ENCODE results near the gene CPPED1.

Gene CPPED1

GRCh38 chr16:12685806-12686205 lies 117.9 kb downstream of the CPPED1 start:
- H3K9me3 ChIP-seq (ENCODE audit: control insufficient read depth, low read length), result no peaks in the 10 kb centered on the region
- H3K4me3 ChIP-seq (ENCODE audit: low read length), result no peak overlapping the region
- no peaks in the 10 kb centered on the region for H3K36me3 ChIP-seq (ENCODE audit: control insufficient read depth, insufficient read depth, low read length)
- no peaks in the 10 kb centered on the region for H3K27me3 ChIP-seq (ENCODE audit: control insufficient read depth, insufficient read depth, low read length)
- H3K4me1 ChIP-seq (ENCODE audit: control insufficient read depth, insufficient read depth, low read length), result no peaks in the 10 kb centered on the region
- no peak overlapping the region for H3K9ac ChIP-seq (ENCODE audit: low read length)

- Histone ChIP-seq H3K36me3 (ENCODE audit: control insufficient read depth, insufficient read depth, low read length) (no peaks in the 10 kb centered on the region), H3K9ac (ENCODE audit: low read length) (no peak overlapping the region), H3K27me3 (ENCODE audit: control insufficient read depth, insufficient read depth, low read length) (no peaks in the 10 kb centered on the region), H3K9me3 (ENCODE audit: control insufficient read depth, low read length) (no peaks in the 10 kb centered on the region), H3K4me3 (ENCODE audit: low read length) (no peak overlapping the region), H3K4me1 (ENCODE audit: control insufficient read depth, insufficient read depth, low read length) (no peaks in the 10 kb centered on the region)
These were observed 121.1 kb downstream of the CPPED1 start for GRCh38 chr16:12682432-12683165.

GRCh38 chr16:12681653-12682052 lies 122.0 kb downstream of the CPPED1 start:
- Histone ChIP-seq H3K4me3 (ENCODE audit: low read length) (no peak overlapping the region), H3K9ac (ENCODE audit: low read length) (no peak overlapping the region), H3K36me3 (ENCODE audit: control insufficient read depth, insufficient read depth, low read length) (no peaks in the 10 kb centered on the region), H3K4me1 (ENCODE audit: control insufficient read depth, insufficient read depth, low read length) (no peaks in the 10 kb centered on the region), H3K27me3 (ENCODE audit: control insufficient read depth, insufficient read depth, low read length) (no peaks in the 10 kb centered on the region), H3K9me3 (ENCODE audit: control insufficient read depth, low read length) (no peaks in the 10 kb centered on the region)

- H3K9ac ChIP-seq (ENCODE audit: low read length), result no peak overlapping the region
- no peaks in the 10 kb centered on the region for H3K27me3 ChIP-seq (ENCODE audit: control insufficient read depth, insufficient read depth, low read length)
- no peaks in the 10 kb centered on the region for H3K4me1 ChIP-seq (ENCODE audit: control insufficient read depth, insufficient read depth, low read length)
- no peaks in the 10 kb centered on the region for H3K36me3 ChIP-seq (ENCODE audit: control insufficient read depth, insufficient read depth, low read length)
- H3K9me3 ChIP-seq (ENCODE audit: control insufficient read depth, low read length), result no peaks in the 10 kb centered on the region
- H3K4me3 ChIP-seq (ENCODE audit: low read length), result no peak overlapping the region
These were observed 123.2 kb downstream of the CPPED1 start for GRCh38 chr16:12680531-12680930.

GRCh38 chr16:12679660-12680272 lies 123.9 kb downstream of the CPPED1 start:
- no peaks in the 10 kb centered on the region for H3K9me3 ChIP-seq (ENCODE audit: control insufficient read depth, low read length)
- H3K36me3 ChIP-seq (ENCODE audit: control insufficient read depth, insufficient read depth, low read length), result no peaks in the 10 kb centered on the region
- H3K4me1 ChIP-seq (ENCODE audit: control insufficient read depth, insufficient read depth, low read length), result no peaks in the 10 kb centered on the region
- H3K9ac ChIP-seq (ENCODE audit: low read length), result no peak overlapping the region
- H3K27me3 ChIP-seq (ENCODE audit: control insufficient read depth, insufficient read depth, low read length), result no peaks in the 10 kb centered on the region
- no peak overlapping the region for H3K4me3 ChIP-seq (ENCODE audit: low read length)

- no peaks in the 10 kb centered on the region for H3K27me3 ChIP-seq (ENCODE audit: control insufficient read depth, insufficient read depth, low read length)
- H3K4me3 ChIP-seq (ENCODE audit: low read length), result no peak overlapping the region
- H3K9me3 ChIP-seq (ENCODE audit: control insufficient read depth, low read length), result no peaks in the 10 kb centered on the region
- H3K36me3 ChIP-seq (ENCODE audit: control insufficient read depth, insufficient read depth, low read length), result no peaks in the 10 kb centered on the region
- no peaks in the 10 kb centered on the region for H3K4me1 ChIP-seq (ENCODE audit: control insufficient read depth, insufficient read depth, low read length)
- H3K9ac ChIP-seq (ENCODE audit: low read length), result no peak overlapping the region
These were observed 124.7 kb downstream of the CPPED1 start for GRCh38 chr16:12678983-12679382.

- Histone ChIP-seq H3K4me3 (ENCODE audit: low read length) (no peak overlapping the region), H3K9ac (ENCODE audit: low read length) (no peak overlapping the region), H3K27me3 (ENCODE audit: control insufficient read depth, insufficient read depth, low read length) (no peaks in the 10 kb centered on the region), H3K4me1 (ENCODE audit: control insufficient read depth, insufficient read depth, low read length) (no peaks in the 10 kb centered on the region), H3K36me3 (ENCODE audit: control insufficient read depth, insufficient read depth, low read length) (no peaks in the 10 kb centered on the region), H3K9me3 (ENCODE audit: control insufficient read depth, low read length) (no peaks in the 10 kb centered on the region)
These were observed 126.2 kb downstream of the CPPED1 start for GRCh38 chr16:12677502-12677901.

- H3K9me3 ChIP-seq (ENCODE audit: control insufficient read depth, low read length), result no peaks in the 10 kb centered on the region
- H3K36me3 ChIP-seq (ENCODE audit: control insufficient read depth, insufficient read depth, low read length), result no peaks in the 10 kb centered on the region
- no peak overlapping the region for H3K4me3 ChIP-seq (ENCODE audit: low read length)
- no peaks in the 10 kb centered on the region for H3K27me3 ChIP-seq (ENCODE audit: control insufficient read depth, insufficient read depth, low read length)
- H3K9ac ChIP-seq (ENCODE audit: low read length), result no peak overlapping the region
- no peaks in the 10 kb centered on the region for H3K4me1 ChIP-seq (ENCODE audit: control insufficient read depth, insufficient read depth, low read length)
These were observed 127.8 kb downstream of the CPPED1 start for GRCh38 chr16:12675852-12676251.

GRCh38 chr16:12675046-12675445 lies 128.6 kb downstream of the CPPED1 start:
- H3K4me3 ChIP-seq (ENCODE audit: low read length), result no peak overlapping the region
- no peaks in the 10 kb centered on the region for H3K4me1 ChIP-seq (ENCODE audit: control insufficient read depth, insufficient read depth, low read length)
- H3K9ac ChIP-seq (ENCODE audit: low read length), result no peak overlapping the region
- H3K27me3 ChIP-seq (ENCODE audit: control insufficient read depth, insufficient read depth, low read length), result no peaks in the 10 kb centered on the region
- H3K36me3 ChIP-seq (ENCODE audit: control insufficient read depth, insufficient read depth, low read length), result no peaks in the 10 kb centered on the region
- no peaks in the 10 kb centered on the region for H3K9me3 ChIP-seq (ENCODE audit: control insufficient read depth, low read length)

GRCh38 chr16:12674524-12674923 lies 129.2 kb downstream of the CPPED1 start:
- Histone ChIP-seq H3K4me1 (ENCODE audit: control insufficient read depth, insufficient read depth, low read length) (no peaks in the 10 kb centered on the region), H3K4me3 (ENCODE audit: low read length) (no peak overlapping the region), H3K27me3 (ENCODE audit: control insufficient read depth, insufficient read depth, low read length) (no peaks in the 10 kb centered on the region), H3K36me3 (ENCODE audit: control insufficient read depth, insufficient read depth, low read length) (no peaks in the 10 kb centered on the region), H3K9ac (ENCODE audit: low read length) (no peak overlapping the region), H3K9me3 (ENCODE audit: control insufficient read depth, low read length) (no peaks in the 10 kb centered on the region)

GRCh38 chr16:12674071-12674470 lies 129.6 kb downstream of the CPPED1 start:
- Histone ChIP-seq H3K4me3 (ENCODE audit: low read length) (no peak overlapping the region), H3K4me1 (ENCODE audit: control insufficient read depth, insufficient read depth, low read length) (no peaks in the 10 kb centered on the region), H3K9me3 (ENCODE audit: control insufficient read depth, low read length) (no peaks in the 10 kb centered on the region), H3K36me3 (ENCODE audit: control insufficient read depth, insufficient read depth, low read length) (no peaks in the 10 kb centered on the region), H3K9ac (ENCODE audit: low read length) (no peak overlapping the region), H3K27me3 (ENCODE audit: control insufficient read depth, insufficient read depth, low read length) (no peaks in the 10 kb centered on the region)

GRCh38 chr16:12673466-12673865 lies 130.2 kb downstream of the CPPED1 start:
- H3K4me1 ChIP-seq (ENCODE audit: control insufficient read depth, insufficient read depth, low read length), result no peaks in the 10 kb centered on the region
- no peaks in the 10 kb centered on the region for H3K9me3 ChIP-seq (ENCODE audit: control insufficient read depth, low read length)
- H3K9ac ChIP-seq (ENCODE audit: low read length), result no peak overlapping the region
- no peak overlapping the region for H3K4me3 ChIP-seq (ENCODE audit: low read length)
- H3K36me3 ChIP-seq (ENCODE audit: control insufficient read depth, insufficient read depth, low read length), result no peaks in the 10 kb centered on the region
- H3K27me3 ChIP-seq (ENCODE audit: control insufficient read depth, insufficient read depth, low read length), result no peaks in the 10 kb centered on the region
